DND-41 (cell line): ENCODE results near the gene CTBP2.

ENCODE experiments used
- CTCF ChIP-seq: IDR thresholded peaks from 2 replicates; pipeline ENCODE4 v1.5.1; 2012; ENCODE audit warnings: borderline replicate concordance, low read length, moderate library complexity, mild to moderate bottlenecking; ENCODE audit not compliant: poor library complexity, severe bottlenecking; ENCODE audit errors: extremely low read depth
- EZH2 ChIP-seq: IDR thresholded peaks from 3 replicates; pipeline ENCODE4 v1.6.1; 2012; ENCODE audit warnings: borderline replicate concordance, low read depth, mild to moderate bottlenecking, moderate library complexity, low read length, inconsistent platforms; ENCODE audit not compliant: severe bottlenecking

GRCh38 chr10:124935946-124936345 is 224.4 kb downstream of the CTBP2 start:
- TF ChIP-seq CTCF (no peak), EZH2 (no peak)
